Ramos (cell line): ENCODE results near the gene IQSEC3.

Experiments used
- in situ Hi-C: fragments of 300-500 bp; cut with MboI; formaldehyde crosslinking; loops from one replicate; pipeline ENCODE4 v1.14.3; 2022; ENCODE audit warnings: low sequenced_read_pairs; ENCODE audit not compliant: unreplicated experiment

The IQSEC3 gene

DNA sequence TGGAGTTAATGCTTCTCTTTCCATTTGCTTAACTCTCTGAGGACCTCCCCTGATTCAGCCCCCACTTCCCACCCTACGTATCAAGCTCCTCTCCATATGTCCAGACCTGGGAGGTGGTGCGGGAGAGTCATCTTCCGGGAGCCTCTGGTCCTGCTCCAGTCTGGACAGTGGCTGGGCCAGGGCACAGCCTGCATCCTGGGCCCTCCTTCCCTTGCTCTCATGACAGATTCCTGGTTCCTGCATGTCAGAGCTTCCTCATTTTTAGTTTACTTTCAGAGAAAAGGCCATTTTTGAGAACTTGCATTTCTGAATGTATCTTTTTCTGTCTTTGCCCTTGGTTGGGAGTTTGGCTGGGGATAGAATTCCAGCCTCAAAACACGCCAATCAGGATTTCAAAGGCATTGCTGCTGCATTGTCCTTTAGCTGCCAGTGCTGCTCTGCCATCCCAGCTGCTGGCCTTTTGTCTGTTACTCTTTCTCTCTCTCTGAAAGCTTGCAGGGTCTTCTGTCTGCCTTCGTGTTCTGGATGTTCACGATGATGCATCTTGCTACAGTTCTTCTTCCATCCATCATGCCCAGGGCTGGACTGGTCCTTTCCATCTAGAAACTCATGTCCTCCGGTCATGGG, 92.7 kb downstream of the IQSEC3 start:
- in situ Hi-C loops: no loop called here

DNA sequence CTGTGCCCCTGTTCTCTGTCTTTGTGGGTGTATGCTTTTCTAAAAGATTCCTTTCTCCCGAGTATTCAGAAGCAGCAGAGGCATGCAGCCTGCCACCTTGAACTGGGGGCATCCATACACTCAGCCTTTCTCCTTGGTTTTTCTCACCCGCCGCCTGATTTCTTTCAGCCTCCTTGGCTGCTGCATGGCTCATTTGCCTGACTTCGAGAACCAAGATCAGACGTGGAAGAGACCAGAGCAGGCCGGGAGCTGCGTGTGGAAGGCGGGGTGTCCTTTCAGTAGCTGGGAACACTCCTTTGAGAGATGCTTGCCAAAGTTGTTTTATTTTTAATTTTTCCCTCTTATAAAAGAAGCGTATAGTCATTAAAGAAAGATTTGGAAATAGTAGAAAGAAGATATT, 94.3 kb downstream of the IQSEC3 start:
- in situ Hi-C loops: no loop called here

DNA sequence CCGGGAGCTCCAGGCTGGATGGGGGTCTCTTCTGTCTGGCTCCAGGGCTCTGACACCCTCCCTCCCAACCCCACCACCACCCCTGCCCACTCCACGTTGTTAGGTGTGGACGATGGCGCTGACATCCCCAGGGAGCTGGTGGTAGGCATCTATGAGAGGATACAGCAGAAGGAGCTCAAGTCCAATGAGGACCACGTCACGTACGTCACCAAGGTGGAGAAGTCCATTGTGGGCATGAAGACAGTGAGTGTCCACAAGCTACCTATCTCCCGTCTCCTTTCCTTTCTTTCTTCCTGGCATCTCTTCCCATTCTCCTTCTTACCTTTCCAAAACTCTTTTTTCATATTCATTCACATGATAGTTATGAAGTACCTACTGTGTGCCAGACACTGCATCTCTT, 95.3 kb downstream of the IQSEC3 start:
- in situ Hi-C loops: no loop called here

DNA sequence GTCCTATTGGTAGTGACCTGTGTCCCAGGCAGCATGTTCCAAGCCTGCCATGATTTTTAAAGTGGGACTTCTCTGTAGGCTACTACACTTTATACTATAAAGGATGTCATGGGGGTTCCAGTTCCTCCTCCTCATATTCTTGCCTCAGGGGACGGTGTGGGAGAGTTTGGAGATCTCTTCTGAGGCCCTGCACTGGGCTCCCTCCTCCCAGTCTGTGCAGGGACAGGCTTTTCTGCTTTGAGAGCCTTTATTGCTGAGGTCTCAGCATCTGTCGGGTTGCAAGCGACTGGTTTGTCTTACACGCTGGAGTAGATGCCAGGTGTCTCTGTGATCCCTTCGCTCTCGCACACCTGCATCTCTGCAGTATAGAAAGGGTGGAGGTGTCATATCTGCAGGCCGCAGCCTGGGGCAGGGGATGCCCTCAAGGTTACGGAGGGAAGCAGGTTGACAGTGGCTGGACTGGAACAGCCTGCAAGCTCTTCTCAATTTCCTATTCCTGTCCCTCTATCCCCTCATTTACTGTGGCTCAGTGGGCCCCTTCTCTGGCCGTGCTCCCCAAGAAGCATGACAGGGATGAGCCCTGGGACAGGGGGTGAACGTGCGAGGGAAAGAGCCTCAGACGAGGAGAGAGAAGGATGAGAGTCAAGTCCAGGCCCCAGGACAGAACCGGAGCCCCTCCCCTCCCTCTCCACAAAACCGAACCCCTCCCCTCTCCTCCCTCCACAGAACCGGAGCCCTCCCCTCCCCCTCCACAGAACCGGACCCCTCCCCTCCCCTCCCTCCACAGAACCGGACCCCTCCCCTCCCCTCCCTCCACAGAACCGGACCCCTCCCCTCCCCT, 96.1 kb downstream of the IQSEC3 start:
- in situ Hi-C loops: no loop called here

DNA sequence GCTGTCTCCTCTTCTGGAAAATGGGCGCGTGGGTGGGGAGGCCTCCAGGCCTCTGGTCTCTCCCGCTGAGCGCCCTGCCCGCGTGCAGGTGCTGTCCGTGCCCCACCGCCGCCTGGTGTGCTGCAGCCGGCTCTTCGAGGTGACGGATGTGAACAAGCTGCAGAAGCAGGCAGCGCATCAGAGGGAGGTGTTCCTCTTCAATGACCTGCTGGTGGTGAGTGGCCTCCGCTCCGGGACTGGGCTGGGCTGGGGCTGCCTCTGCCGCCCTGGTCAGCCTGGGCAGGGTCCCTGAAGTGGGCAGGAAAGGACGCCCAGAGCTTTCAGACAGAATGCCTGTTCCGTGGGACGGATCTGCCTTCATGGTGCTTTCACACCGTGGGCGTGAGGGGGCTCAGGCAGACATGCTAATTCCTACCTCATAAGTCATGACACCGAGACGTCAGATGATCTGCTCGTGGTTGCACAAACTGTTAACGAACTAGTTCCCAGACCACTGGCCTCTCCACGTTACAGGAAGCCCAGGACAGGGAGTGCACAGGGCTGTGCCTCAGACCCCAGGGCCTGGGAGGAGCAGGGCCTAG, 96.9 kb downstream of the IQSEC3 start:
- in situ Hi-C loops: no loop called here

DNA sequence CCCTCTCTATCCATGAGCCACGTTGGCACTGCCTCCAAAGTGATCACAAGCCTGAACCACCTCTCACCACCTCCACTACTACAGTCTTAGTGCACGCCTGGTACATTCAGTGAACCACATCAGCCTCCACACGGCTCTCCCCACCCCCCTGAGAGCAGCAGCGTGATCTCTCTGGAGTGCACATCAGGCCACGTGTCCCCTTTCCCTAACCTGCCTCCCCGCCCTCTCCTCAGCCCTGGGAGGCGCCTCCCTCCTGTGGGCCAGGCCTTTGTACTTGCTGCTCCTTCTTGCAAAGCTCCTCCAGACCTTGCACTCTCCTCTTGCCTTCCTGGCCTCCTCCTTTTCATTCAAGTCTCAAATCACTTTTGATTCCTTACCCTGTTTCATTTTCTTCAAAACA, 97.6 kb downstream of the IQSEC3 start:
- in situ Hi-C loops: no loop called here

DNA sequence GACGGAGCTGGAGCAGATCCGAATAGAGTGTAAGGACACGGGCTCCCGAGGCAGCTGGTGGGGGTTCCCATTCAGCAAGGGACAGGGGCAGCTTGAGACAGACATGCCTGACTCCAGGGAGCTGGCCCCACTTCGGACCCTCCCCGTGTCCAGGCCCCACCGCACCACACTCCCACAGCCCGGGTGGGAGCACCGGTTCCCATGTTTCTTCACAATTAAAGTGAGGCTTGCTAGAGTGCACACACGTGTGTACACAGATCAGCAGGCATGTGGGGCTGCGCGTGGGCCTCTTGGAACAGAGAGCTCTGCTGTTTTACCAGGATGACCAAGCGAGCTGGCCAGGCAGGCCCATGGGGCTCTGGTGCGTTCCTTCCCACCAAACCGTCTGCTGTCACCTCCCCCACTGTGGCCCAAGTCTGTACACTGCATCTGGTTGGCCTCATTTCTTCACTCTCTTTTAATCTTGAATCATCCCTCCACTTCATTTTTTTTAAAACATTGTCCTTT, 99.3 kb downstream of the IQSEC3 start:
- in situ Hi-C loops: no loop called here

DNA sequence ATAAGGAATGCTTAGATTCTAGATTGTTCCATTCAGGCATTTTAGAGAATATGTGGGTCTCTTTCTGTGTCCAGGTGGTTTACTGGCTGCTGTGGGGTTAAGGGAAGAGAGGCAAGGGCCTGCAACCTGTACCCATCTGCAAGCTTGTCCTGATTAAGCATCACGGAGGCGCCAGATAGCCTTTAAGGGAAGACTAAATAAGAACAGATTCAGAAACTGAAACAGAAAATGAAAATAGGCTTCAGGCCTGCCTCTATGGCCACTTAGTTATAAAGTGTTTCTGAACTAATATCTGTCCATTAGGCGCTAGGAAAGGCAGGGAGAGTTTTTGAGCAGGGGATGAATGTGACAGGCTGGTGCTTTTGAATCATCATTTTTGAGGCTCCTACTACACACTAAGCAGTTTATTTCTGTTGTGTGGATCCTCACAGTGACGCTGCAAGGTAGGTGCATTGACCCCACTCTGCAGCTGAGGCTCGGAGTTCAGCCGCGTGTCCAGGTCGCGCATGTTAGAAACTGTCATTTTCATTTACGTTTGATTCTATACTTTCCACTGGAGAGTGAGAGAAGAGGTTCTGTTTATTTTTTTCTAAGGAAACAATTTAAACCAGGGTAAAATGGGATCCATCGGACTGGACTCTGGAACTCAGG, 100.0 kb downstream of the IQSEC3 start:
- in situ Hi-C loops: no loop called here

DNA sequence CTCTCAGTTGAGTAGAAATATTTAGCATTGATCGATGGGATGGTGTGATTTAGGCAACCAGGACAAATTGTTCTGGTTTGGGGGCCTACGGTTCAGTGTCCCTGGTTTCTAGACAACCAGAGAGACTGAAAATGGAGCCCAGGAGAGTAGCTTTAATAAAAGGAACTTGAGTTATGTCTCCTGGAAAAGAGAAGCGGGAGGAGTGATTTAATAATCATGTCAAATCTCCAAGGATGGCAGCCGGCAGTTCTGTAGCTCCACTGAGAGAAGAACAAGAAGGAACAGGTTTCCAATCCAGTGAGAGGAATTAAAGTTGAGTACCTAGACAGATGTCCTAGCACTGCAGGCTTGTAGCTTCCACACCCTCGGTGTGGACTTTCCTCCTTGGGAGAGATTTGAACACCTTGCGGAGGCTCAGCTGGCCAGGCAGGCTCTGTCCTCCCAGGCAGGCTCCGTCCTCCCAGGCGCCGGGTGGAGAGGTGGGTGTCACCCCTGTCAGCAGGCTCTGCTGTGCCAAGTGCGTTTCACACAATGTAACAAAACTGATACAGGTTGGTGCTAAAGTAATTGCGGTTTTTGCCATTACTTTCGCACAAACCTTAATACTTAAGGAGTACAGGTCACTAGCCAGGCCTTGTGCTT, 101.5 kb downstream of the IQSEC3 start:
- in situ Hi-C loops: no loop called here

DNA sequence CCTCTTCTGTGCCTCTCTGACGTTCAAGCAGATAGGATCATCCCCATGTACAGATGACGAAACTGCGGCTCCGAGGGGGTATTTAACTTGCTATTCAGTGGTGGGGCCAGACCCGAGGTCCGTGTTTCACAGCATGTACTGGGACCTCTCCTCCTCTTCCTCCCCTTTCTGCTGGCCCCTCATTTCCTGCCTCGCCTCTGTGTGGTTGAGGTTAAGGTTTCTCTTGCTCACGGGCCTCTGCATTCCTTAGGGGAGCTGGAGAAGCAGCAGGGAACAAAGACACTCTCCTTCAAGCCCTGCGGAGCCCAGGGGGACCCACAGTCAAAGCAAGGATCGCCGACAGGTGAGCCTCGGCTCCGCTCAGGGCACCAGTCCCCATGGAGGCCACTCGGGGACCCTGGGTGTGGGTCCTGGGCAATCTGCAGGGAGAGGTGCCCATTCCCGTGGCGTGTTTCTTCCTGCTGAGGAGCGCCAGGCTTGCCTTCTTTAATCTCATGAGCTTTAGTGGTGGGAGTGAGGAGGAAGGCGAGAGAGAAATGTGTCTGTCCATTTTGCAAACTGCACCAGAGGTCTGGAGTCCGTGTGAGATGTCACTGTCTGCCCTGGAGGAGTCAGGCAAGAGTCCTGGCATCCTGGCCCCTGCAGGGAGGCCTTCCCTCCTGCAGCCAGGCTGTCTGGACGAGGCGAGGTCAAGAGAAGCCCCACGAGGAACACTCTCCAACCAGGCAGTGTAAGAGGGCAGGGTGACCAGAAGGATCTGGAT, 102.4 kb downstream of the IQSEC3 start:
- in situ Hi-C loops: no loop called here

DNA sequence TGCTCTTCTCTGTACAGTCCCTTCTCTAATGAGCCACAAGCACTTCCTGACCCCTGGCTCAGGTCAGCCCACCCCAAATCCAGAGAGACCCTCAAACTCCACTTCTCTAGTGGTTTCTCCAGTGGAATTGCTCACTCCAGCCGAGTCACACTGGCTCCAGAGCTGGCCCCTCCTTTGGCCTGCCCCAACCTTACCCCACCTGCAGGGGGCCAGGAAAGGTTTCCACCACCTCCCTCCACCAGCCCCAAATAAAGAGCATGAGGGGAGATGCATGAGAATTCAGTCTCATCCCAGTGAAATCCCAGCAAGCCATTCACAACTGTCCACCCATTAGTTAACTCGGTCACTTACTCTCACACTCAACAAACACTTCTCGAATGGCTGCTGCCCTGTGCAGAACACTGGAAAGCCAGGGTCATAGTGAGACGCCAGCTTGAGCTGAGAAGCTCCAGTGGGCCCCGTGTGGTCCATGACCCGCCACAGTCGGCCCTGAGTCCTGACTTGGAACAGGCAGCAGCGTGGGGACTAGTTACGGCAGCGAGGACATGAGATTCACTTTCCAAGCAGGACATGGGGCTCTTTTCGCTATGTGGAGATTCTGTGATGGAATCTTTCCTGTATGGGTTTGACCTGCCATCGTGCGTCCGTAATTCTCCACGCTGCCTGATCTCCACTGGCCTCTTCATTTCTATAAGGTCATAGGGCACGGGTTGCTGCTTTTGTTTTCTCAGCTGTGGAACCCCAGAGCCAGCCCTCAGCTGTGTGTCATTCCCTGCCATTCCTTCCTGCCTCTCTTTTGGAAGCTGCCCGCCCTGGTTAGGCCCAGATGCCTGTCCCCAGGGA, 103.2 kb downstream of the IQSEC3 start:
- in situ Hi-C loops: no loop called here

DNA sequence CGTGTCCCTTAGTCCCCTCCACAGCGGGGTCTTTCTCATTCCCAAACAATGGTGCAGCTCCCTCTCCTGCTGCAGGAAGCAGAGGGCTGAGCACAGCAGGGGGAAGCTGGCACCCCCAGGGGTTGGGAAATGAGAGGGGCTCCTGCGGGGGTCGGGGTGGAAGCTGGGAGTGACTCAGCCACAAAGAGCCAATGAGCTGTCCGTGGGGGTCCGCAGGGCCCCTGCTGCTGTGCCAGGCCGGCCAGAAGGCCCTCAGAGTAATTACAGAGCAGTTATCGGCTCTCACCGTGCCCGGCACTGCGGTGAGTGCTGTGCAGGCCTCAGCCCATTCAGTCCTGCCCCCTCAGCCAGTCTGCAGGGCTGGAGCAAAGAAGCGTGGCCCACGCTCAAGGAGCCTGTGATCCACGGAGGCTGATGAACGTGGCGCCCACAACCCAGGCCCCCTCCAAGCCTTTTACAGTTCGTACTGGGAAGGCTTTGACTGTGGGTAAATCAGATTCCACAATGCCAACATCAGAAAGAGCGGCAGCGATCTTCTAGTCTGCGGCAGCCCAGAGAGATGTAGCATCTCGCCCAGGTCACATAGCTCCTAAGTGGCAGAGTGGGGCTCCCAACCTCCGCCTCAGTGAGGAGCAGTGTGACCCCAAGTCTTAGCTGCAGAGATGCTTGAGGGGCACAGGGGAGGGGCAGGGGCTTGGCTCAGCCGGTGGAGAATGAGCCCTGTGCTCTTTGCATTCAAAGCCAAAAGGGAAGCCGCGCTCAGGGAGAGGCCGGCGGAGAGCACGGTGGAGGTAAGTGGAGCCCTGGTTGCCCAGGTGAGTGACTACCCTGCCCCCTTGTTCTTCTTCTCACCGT, 104.0 kb downstream of the IQSEC3 start:
- in situ Hi-C loops: no loop called here

DNA sequence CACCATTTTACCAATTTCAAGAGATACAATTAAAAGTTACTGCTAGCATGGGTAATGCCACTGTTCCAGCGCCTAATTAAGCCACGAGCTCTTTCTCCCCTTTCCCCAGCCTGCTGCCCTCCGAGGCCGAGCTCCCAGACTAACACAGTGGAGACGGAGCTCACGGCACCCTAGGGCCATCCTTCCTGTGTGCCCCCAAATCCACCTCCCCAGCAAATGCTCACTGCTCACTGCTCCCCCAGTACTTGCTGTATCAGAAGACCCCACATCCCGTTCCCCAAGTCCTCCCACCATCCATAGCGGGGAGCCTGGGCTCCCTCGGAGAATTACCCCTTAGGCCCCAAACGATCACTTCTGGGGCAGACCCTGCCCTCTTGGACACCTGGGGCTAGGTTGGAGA, 104.7 kb downstream of the IQSEC3 start:
- in situ Hi-C loops: no loop called here

DNA sequence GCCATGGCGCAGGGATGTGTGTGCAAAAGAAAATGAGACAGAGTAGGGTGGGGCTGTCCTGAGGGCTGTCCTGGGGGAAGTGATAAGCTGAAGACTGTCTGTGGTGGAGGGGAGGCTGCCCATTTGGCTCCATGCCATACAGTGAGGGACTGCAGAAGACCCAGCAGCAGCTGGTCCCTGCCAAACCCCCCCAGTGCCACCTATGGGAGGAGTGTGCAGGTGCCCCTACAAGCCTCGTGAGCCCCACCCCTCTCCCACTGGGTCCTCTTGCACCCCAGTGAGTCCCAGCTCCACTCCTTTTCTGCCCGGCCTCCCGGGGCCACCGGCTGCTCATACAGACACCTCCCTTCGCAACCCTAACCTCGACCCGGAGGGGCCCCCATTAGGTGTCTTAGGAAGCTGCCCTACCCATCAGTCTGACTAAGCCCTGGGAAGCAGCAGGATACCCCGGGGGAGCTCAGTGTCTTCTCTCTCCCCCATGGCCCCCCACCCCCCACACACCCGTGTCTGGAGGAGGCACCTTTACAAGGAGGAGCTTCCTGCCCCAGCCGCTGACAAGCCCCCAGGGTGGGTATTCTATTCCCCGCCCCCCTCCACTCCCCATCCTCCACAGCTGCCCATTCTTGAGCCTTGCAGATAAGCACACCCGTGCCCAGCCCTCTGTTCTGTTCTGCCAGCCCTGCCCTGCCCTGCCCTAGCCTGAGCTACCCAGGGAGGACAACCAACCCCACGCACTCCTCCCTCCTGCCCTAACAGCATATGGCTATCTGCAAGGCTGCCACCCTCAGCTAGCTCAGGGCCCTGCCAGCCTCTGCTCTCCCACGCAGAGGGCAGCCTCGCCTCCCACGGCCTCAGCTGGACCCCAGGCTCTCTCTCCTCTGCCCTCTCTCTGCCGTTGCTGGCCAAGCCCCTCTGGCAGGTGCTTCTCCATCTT, 105.4 kb downstream of the IQSEC3 start:
- in situ Hi-C loops: no loop called here

DNA sequence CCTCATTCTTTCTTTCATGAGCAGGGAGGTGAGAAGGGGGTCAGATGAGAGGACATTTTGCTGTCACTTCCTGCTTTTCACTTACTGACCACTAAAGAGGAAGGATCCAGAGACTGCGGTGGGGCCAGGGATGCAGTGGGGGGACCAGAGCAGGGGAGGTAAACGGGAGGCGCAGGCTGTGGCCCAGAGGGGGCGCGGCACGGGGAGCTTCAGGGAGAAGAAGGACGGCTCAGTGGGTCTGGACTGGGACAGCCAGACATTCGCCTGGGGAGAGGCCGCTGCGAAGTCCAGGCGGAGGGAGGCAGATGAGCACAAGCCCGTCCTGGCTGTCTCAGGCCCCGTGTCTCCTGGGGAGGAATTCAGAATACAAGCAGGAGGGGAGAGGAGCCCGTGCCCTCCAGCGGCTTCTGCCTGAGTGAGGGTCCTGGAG, 106.2 kb downstream of the IQSEC3 start:
- in situ Hi-C loops: no loop called here

DNA sequence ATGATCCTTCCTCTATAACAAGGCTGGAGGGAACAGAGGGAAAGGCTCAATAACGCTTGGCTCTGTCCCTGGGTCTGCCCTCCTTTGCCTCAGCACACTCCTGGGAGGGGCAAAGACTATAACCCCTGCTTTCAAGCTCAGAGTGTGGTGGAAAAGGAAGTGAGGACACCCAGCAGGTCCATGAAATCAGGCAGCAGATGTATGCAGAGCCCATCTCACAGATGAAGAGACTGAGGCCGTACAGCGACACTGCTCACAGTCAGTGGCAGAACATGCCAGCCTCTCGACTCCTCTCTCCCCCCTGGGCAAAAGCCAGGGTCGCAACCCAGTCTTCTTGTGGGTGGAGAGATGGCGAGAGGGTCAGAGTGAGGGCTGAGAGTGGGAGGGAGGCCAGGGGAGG, 107.6 kb downstream of the IQSEC3 start:
- in situ Hi-C loops: no loop called here

DNA sequence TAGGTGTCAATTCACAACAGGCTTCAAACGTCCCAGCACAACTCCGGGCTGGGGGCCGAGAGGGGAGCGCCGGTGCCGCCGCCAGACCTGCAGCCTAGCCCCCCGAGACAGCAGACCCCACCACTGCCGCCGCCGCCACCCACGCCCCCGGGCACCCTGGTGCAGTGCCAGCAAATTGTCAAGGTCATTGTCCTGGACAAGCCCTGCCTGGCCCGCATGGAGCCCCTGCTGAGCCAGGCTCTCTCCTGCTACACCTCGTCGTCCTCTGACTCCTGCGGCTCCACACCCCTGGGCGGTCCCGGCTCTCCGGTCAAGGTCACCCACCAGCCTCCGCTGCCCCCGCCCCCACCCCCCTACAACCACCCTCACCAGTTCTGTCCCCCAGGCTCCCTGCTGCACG, 108.0 kb downstream of the IQSEC3 start:
- in situ Hi-C loops: no loop called here
